AG04450 (cell line): Measurements from ENCODE around the gene ARL6. TPM values are rescaled to one million over a fixed set of nuclear protein-coding genes. Genes with fewer than 3 reads are reported as not detected.
A peak's percentile ranks its signal among the peaks of the same experiment; 100 is the strongest.

Experiments used
- CTCF ChIA-PET: fragments of 300-600, 350-600 bp; formaldehyde crosslinking; extraction: SDS; loops from one replicate; lab custom pipeline; 2022; ENCODE audit warnings: antibody characterized with exemption, inconsistent platforms; lab: Charles Lee
- POLR2A ChIA-PET: fragments of 350-600 bp; formaldehyde crosslinking; extraction: SDS; loops from one replicate; lab custom pipeline; 2021; ENCODE audit warnings: antibody characterized with exemption, inconsistent platforms; lab: Yijun Ruan, JAX
- DNase-seq: peaks from one replicate; pipeline ENCODE4 v3.0.0-alpha.2; 2011; ENCODE audit warnings: low read depth, low spot score
- H3K27ac ChIP-seq: one replicate; pipeline ENCODE4 v1.5.1; 2012; ENCODE audit warnings: low read depth, low read length, control low read depth
- H3K27me3 ChIP-seq: one replicate; pipeline ENCODE4 v1.6.0; 2012; ENCODE audit warnings: low read length; ENCODE audit not compliant: control insufficient read depth, insufficient read depth
- H3K4me3 ChIP-seq: 2 replicates; pipeline ENCODE4 v1.5.1; 2011; ENCODE audit warnings: mild to moderate bottlenecking, low read depth, low read length, control low read depth
- H3K9me3 ChIP-seq: 2 replicates; pipeline ENCODE4 v1.5.1; 2012; ENCODE audit warnings: low read length; ENCODE audit not compliant: control insufficient read depth, insufficient read depth
- polyA plus RNA-seq: library from polyadenylated mRNA; depleted of rRNA; stranded (reverse); fragments of >200 nt; gene quantifications from 2 replicates; pipeline ENCODE4 v1.2.3, GENCODE V29; 2011
- TF ChIP-seq, protein P1 (sequence below): IDR thresholded peaks from 2 replicates; pipeline ENCODE4 v1.5.1; 2011; ENCODE audit warnings: low read depth, low read length, control low read depth, inconsistent platforms

Gene ARL6
- polyA plus RNA-seq, 1 experiment: 5.0 TPM

DNA sequence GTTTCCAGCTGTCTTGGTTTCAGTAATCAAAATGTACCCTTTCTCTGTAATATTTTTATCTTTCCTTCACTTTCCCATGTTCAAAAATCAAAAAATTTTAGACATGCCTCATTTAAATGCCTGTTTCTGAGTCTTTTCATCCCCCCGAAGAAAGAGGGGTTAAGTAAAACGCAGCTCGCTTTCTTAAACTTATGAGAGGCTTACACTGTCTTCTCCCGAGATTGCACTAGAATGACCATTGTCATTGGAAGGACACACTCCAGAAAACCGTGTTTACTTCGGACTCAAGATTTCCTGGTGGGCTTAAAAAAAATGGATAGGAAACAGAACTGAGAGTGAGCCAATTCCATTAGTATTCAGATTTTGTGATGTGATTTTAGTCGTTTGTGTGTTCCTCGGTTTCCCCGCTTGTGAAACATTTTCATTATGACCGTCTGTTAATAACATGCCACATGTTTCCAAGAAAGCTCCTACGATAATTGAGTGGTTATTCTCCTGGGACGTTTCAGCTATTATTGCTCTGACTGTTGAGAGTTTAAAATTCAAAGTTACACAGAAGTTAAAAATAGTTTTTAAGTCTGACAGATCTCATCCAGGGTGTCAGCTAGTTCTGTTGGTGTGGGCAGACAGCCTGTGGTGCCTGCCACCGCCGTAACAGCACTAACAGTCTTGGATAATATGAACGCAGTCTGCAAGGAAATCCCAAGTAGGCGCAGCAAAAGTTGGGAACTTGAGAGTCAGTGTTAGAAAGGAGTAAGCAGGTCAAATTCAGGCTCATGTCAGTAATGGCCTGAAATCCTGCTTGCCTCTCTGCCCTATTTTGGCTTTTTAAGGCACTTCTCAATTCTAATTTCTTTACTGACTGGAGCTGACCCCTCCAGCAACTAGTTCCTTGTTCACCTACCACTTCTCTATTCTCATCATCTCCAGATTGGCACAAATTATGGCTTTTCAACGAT, 58.8 kb downstream of the ARL6 start:
- Histone ChIP-seq H3K27ac (no peak overlapping the region), H3K4me3 (peak overlapping the region; percentile 82), H3K27me3 (no peaks in the 10 kb centered on the region), H3K9me3 (no peaks in the 10 kb centered on the region)
- ChIA-PET POLR2A (interaction anchor here (2.6 kb wide), 1 partner anchor 49 kb away, joined by 8 read pairs; no protein-coding TSS in a partner anchor), CTCF (interaction anchor here (1.0 to 3.9 kb wide), 4 partner anchors 11 to 215 kb away, joined by 3 to 34 read pairs (median 6); no protein-coding TSS in a partner anchor)
- TF ChIP-seq, protein P1, sequence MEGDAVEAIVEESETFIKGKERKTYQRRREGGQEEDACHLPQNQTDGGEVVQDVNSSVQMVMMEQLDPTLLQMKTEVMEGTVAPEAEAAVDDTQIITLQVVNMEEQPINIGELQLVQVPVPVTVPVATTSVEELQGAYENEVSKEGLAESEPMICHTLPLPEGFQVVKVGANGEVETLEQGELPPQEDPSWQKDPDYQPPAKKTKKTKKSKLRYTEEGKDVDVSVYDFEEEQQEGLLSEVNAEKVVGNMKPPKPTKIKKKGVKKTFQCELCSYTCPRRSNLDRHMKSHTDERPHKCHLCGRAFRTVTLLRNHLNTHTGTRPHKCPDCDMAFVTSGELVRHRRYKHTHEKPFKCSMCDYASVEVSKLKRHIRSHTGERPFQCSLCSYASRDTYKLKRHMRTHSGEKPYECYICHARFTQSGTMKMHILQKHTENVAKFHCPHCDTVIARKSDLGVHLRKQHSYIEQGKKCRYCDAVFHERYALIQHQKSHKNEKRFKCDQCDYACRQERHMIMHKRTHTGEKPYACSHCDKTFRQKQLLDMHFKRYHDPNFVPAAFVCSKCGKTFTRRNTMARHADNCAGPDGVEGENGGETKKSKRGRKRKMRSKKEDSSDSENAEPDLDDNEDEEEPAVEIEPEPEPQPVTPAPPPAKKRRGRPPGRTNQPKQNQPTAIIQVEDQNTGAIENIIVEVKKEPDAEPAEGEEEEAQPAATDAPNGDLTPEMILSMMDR: no peak
- no peak for DNase-seq

DNA sequence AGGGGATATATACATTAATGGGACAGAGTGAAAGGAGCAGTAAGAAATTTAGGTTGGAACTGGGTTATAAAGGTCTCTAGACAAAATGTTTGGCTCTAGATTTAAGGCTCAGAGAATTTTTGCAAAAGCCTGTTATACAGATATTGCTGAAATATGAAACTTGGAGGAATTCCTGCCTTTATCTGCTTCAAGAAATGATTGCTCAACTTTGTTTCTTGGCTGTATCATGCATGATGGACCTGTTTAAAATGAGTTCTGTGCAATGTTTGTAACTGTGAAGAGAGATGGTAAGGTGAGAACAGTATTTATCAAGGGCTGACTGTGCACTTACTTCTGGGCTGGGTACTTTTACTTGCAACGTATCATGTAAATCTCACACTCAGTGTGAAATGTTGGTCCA, 60.5 kb downstream of the ARL6 start:
- DNase-seq: no peak
- ChIA-PET POLR2A (no interaction called here), CTCF (no interaction called here)
- TF ChIP-seq, protein P1: no peak
- no peak overlapping the region for H3K4me3 ChIP-seq
- H3K27me3 ChIP-seq: no peaks in the 10 kb centered on the region
- H3K9me3 ChIP-seq: no peaks in the 10 kb centered on the region
- H3K27ac ChIP-seq: no peak overlapping the region

DNA sequence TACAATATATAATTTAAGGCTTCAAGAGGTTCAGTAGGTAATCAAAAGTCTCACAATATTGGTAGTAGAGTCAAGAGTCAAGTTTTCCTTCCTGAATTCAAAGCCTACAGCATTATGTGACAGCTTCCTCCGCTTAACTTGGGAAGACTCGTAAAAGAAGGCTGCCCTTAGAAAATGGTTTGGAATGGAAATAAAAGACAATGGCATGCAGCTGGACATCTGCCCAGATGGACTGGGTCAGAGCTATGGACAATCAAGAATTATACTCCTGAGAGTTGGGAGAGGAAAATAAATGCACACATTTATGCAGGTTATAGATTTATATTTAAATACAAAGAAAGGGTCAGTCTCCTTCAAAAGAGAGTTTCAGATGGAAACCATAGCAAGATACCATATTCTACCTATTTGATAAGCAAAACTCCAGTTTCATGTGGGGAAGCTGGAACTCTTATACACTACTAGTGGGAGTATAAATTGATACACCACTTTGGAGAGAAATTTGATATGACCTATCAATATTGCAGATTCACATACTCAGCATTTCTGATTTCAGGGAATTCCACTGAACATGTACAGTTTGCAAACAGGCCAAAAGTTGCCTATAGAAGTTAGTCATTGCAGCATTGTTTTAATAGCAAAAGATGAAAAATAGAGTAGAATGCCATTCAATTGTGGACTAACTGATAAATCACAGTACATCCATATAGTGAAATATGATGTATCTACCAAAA, 63.3 kb downstream of the ARL6 start:
- no peak overlapping the region for H3K27ac ChIP-seq
- CTCF ChIA-PET: interaction anchor here (0.6 kb wide), 1 partner anchor 1196 kb away, joined by 3 read pairs; no protein-coding TSS in a partner anchor
- H3K27me3 ChIP-seq: no peaks in the 10 kb centered on the region
- no peak overlapping the region for H3K4me3 ChIP-seq
- no peaks in the 10 kb centered on the region for H3K9me3 ChIP-seq
- POLR2A ChIA-PET: no interaction called here
- TF ChIP-seq, protein P1: no peak
- no peak for DNase-seq

DNA sequence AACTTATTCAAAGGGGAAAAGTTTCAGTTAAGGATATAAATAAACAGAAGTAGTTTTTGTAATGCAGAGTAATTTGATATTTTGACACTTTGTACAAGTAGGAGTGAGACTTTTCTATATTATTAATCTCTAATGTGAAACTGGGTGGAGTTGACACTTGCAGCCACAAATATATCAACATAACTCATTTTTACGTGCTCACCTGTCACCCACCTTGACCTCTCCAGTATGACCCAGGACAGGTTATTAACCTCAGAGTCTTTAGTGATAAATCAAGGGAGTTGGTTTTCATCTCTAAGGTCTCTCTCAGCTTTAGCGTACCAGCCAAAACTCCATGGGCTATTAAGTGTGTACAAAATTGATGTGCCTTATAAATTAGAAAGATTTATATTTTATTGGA, 64.6 kb downstream of the ARL6 start:
- no peak overlapping the region for H3K4me3 ChIP-seq
- POLR2A ChIA-PET: no interaction called here
- no peaks in the 10 kb centered on the region for H3K27me3 ChIP-seq
- DNase-seq: no peak
- CTCF ChIA-PET: interaction anchor here (1.2 kb wide), 1 partner anchor 185 kb away, joined by 3 read pairs; no protein-coding TSS in a partner anchor
- H3K27ac ChIP-seq: no peak overlapping the region
- TF ChIP-seq, protein P1: no peak
- H3K9me3 ChIP-seq: no peaks in the 10 kb centered on the region
